Neuron (in vitro differentiated cells): Measurements from ENCODE around the gene USP24.
"Not testable (repeated sequence)": the region's sequence is repeated elsewhere in the genome, so short reads cannot be mapped to it uniquely, and the experiment has no call there.

Experiments
- H2AFZ ChIP-seq: one replicate; pipeline ENCODE4 v1.6.1; 2013; ENCODE audit warnings: low read depth, mild to moderate bottlenecking, inconsistent platforms, low read length, moderate library complexity
- H3K27me3 ChIP-seq: one replicate; pipeline ENCODE4 v1.6.1; 2013; ENCODE audit warnings: low read length; ENCODE audit not compliant: insufficient read depth
- H3K36me3 ChIP-seq: one replicate; pipeline ENCODE4 v1.6.1; 2013; ENCODE audit warnings: low read length; ENCODE audit not compliant: insufficient read depth
- H3K4me1 ChIP-seq: one replicate; pipeline ENCODE4 v1.6.1; 2013; ENCODE audit warnings: low read length; ENCODE audit not compliant: insufficient read depth
- H3K4me3 ChIP-seq: 2 replicates; pipeline ENCODE4 v1.5.1; 2013; ENCODE audit warnings: mild to moderate bottlenecking, low read length, moderate library complexity
- H3K9me3 ChIP-seq: one replicate; pipeline ENCODE4 v1.6.1; 2013; ENCODE audit warnings: low read length

USP24 gene

GRCh38 chr1:55245781-55246180 lies 30.6 kb upstream of the USP24 start:
- Histone ChIP-seq H3K9me3 (no peaks in the 10 kb centered on the region), H3K4me1 (no peaks in the 10 kb centered on the region)

DNA sequence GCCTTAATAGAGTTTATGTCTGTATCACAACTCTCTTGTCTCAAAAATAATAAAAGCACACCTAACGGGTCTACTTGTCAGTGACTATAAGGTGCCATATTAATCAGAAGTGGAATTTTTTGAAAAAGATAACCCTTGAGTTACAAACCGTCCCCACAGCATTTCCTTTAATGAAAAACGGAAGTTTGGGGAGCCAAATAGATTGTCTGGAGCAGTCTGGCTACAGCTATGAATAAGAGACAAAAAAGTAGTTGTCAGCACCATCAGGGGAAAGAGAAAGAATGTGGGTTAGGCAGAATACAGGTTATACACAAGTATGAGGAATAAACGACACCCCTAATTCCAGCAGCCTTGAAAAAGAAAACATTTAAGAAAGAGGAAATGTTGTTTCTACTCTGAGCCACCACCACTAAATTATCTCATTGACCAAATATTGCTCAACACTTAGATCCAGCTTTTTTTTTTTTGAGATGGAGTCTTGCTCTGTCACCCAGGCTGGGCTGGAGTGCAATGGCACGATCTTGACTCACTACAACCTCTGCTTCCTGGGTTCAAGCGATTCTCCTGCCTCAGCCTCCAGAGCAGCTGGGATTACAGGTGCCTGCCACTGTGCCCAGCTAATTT lies 29.4 kb upstream of the USP24 start:
- no peaks in the 10 kb centered on the region for H3K9me3 ChIP-seq
- no peak overlapping the region for H2AFZ ChIP-seq
- no peaks in the 10 kb centered on the region for H3K4me1 ChIP-seq
- H3K27me3 ChIP-seq = peaks cover 2% of the 10 kb centered on the region
- no peaks in the 10 kb centered on the region for H3K36me3 ChIP-seq
- no peak overlapping the region for H3K4me3 ChIP-seq

More at GRCh38 chr1:55245781-55246180, 30.6 kb upstream of the USP24 start:
- no peak overlapping the region for H2AFZ ChIP-seq
- H3K4me3 ChIP-seq = no peak overlapping the region
- H3K27me3 ChIP-seq = peaks cover 2% of the 10 kb centered on the region
- H3K36me3 ChIP-seq = no peaks in the 10 kb centered on the region

- H3K4me3 ChIP-seq = no peak overlapping the region
- H3K9me3 ChIP-seq = no peaks in the 10 kb centered on the region
- no peak overlapping the region for H2AFZ ChIP-seq
- H3K4me1 ChIP-seq = no peaks in the 10 kb centered on the region
- H3K27me3 ChIP-seq = peaks cover 2% of the 10 kb centered on the region
- H3K36me3 ChIP-seq = no peaks in the 10 kb centered on the region
Observed at GRCh38 chr1:55243655-55244054, 28.5 kb upstream of the USP24 start.

- H3K27me3 ChIP-seq = peaks cover 2% of the 10 kb centered on the region
- H3K4me3 ChIP-seq = no peak overlapping the region
- no peaks in the 10 kb centered on the region for H3K4me1 ChIP-seq
- no peak overlapping the region for H2AFZ ChIP-seq
- H3K9me3 ChIP-seq = no peaks in the 10 kb centered on the region
- no peaks in the 10 kb centered on the region for H3K36me3 ChIP-seq
Observed at GRCh38 chr1:55239548-55239947, 24.4 kb upstream of the USP24 start.

- peaks cover 2% of the 10 kb centered on the region for H3K27me3 ChIP-seq
- no peaks in the 10 kb centered on the region for H3K9me3 ChIP-seq
- no peak overlapping the region for H2AFZ ChIP-seq
- no peaks in the 10 kb centered on the region for H3K36me3 ChIP-seq
- H3K4me1 ChIP-seq = no peaks in the 10 kb centered on the region
- H3K4me3 ChIP-seq = no peak overlapping the region
Observed at GRCh38 chr1:55235722-55236121, 20.6 kb upstream of the USP24 start.

GRCh38 chr1:55234016-55234415 lies 18.9 kb upstream of the USP24 start:
- H3K4me1 ChIP-seq = no peaks in the 10 kb centered on the region
- no peaks in the 10 kb centered on the region for H3K36me3 ChIP-seq
- H2AFZ ChIP-seq = no peak overlapping the region
- no peak overlapping the region for H3K4me3 ChIP-seq
- peaks cover 2% of the 10 kb centered on the region for H3K27me3 ChIP-seq
- H3K9me3 ChIP-seq = no peaks in the 10 kb centered on the region

DNA sequence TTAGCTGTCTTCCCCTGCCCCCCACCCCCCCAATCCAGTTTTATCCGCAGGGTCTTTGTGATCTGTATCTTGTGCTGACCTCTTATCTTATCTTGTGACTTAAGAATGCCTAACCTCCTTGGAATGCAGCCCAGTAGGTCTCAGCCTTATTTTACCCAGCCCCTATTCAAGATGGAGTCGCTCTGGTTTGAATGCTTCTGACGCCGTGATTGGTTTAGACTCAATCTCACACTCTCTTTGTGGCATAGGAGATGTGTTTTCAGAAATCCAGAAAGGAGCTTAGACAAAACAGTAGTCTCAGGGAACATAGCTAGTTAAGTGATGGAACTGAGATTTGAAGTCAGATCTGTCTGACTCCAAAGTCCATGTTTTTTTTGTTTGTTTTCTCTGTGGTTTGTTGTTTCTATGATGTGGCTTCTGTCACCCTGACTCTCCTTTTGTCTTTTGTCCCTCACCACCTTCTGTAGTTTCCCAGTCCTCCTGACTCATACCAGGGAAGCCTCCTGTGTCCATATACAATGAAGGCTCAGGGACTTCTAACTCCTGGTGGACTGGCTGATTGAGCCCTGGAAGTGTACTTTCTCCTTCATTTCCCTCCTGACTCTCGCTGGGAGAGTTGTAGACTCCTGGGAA lies 18.1 kb upstream of the USP24 start:
- Histone ChIP-seq H3K9me3 (no peaks in the 10 kb centered on the region), H3K36me3 (no peaks in the 10 kb centered on the region), H3K27me3 (peaks cover 2% of the 10 kb centered on the region), H3K4me1 (no peaks in the 10 kb centered on the region), H3K4me3 (no peak overlapping the region), H2AFZ (no peak overlapping the region)

GRCh38 chr1:55232448-55233144 lies 17.4 kb upstream of the USP24 start:
- Histone ChIP-seq H2AFZ (no peak overlapping the region), H3K36me3 (no peaks in the 10 kb centered on the region), H3K4me3 (no peak overlapping the region)

GRCh38 chr1:55231745-55232144 lies 16.6 kb upstream of the USP24 start:
- H3K27me3 ChIP-seq = peaks cover 2% of the 10 kb centered on the region
- H3K9me3 ChIP-seq = no peaks in the 10 kb centered on the region
- H3K4me1 ChIP-seq = no peaks in the 10 kb centered on the region
- no peak overlapping the region for H3K4me3 ChIP-seq
- H3K36me3 ChIP-seq = no peaks in the 10 kb centered on the region
- H2AFZ ChIP-seq = no peak overlapping the region

More at GRCh38 chr1:55232448-55233144, 17.4 kb upstream of the USP24 start:
- Histone ChIP-seq H3K4me1 (no peaks in the 10 kb centered on the region), H3K9me3 (no peaks in the 10 kb centered on the region), H3K27me3 (peaks cover 2% of the 10 kb centered on the region)

DNA sequence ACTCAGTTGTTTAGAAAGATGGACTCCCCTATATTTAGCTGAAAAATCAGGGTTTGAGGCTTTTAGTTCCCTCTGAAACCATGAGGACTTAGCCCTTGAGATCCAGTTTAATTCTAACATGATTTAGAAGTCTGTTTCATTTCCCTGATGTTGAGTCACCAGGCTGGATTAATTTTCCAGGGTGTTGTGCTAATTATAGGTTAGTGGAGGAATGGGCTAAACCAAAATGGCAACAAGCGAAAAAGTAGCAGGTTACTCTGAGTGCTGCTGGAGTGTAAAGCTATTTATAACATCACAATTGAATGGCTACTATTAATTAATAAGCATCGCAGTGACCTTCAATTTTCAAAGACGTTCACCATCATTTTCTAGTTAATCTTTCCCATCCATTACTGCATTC lies 15.5 kb upstream of the USP24 start:
- no peaks in the 10 kb centered on the region for H3K4me1 ChIP-seq
- no peak overlapping the region for H3K4me3 ChIP-seq
- H2AFZ ChIP-seq = no peak overlapping the region
- H3K9me3 ChIP-seq = no peaks in the 10 kb centered on the region
- H3K36me3 ChIP-seq = no peaks in the 10 kb centered on the region
- peaks cover 2% of the 10 kb centered on the region for H3K27me3 ChIP-seq

DNA sequence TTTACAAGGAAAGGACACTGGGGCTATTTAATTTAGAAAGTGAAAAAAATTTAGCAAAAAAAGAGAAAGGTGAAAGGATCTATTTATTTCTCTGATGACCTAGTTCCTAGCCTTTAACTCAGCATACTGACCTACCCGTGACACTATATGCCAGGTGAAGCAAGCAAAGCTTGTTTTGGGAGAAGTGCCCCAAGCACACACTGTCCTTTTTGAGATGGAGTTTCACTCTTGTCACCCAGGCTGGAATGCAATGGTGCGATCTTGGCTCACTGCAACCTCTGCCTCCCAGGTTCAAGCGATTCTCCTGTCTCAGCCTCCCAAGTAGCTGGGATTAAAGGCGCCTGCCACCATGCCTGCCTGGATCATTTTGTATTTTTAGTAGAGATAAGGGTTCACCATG lies 14.6 kb upstream of the USP24 start:
- H3K9me3 ChIP-seq, H3K4me3 ChIP-seq, H3K4me1 ChIP-seq, H2AFZ ChIP-seq, H3K36me3 ChIP-seq, H3K27me3 ChIP-seq: not testable (repeated sequence)

GRCh38 chr1:55225228-55225627 lies 10.1 kb upstream of the USP24 start:
- no peak overlapping the region for H3K4me3 ChIP-seq
- H3K9me3 ChIP-seq = no peaks in the 10 kb centered on the region
- no peaks in the 10 kb centered on the region for H3K4me1 ChIP-seq
- no peak overlapping the region for H2AFZ ChIP-seq
- H3K36me3 ChIP-seq = no peaks in the 10 kb centered on the region
- no peaks in the 10 kb centered on the region for H3K27me3 ChIP-seq

GRCh38 chr1:55224729-55225128 lies 9.6 kb upstream of the USP24 start:
- Histone ChIP-seq H3K9me3 (no peaks in the 10 kb centered on the region), H3K4me1 (no peaks in the 10 kb centered on the region), H2AFZ (no peak overlapping the region), H3K4me3 (no peak overlapping the region), H3K36me3 (no peaks in the 10 kb centered on the region), H3K27me3 (no peaks in the 10 kb centered on the region)
